HL-60 (cell line): Measurements from ENCODE around the gene NETO1.

Experiments
- DNase-seq, 2 experiments: peaks; one replicate each; pipeline ENCODE4 v3.0.0-alpha.2; 2010 to 2020; ENCODE audit warnings: low read depth in 1 of 2, low spot score in 1 of 2
- H3K27ac ChIP-seq: fragments of 250-450 bp; sonication (Bioruptor Pico); replicated peaks from 2 replicates; pipeline ENCODE4 v1.5.1; 2020; ENCODE audit warnings: mild to moderate bottlenecking, moderate library complexity
- H3K27me3 ChIP-seq: fragments of 250-450 bp; sonication (Bioruptor Pico); 2 replicates; pipeline ENCODE4 v1.5.1; 2021; ENCODE audit warnings: mild to moderate bottlenecking, moderate library complexity; ENCODE audit not compliant: insufficient read depth, poor library complexity, severe bottlenecking
- H3K4me3 ChIP-seq: replicated peaks from 2 replicates; pipeline ENCODE4 v1.5.1; 2011; ENCODE audit warnings: mild to moderate bottlenecking, control low read depth, low read length; ENCODE audit not compliant: insufficient read depth
- GABPA ChIP-seq: IDR thresholded peaks from 2 replicates; pipeline ENCODE4 v1.6.1; 2012; ENCODE audit warnings: low read depth
- POLR2AphosphoS5 ChIP-seq: IDR thresholded peaks from 2 replicates; pipeline ENCODE4 v1.6.1; 2012; ENCODE audit warnings: low read depth
- SPI1 ChIP-seq: IDR thresholded peaks from 2 replicates; pipeline ENCODE4 v1.6.1; 2012; ENCODE audit warnings: low read depth, mild to moderate bottlenecking, borderline replicate concordance
- TF ChIP-seq, protein P1 (sequence below): IDR thresholded peaks from one replicate; pipeline ENCODE4 v1.5.1; 2011; ENCODE audit warnings: low read length, control low read depth, inconsistent platforms; ENCODE audit not compliant: insufficient read depth
- TF ChIP-seq, protein P2 (sequence below): IDR thresholded peaks from 2 replicates; pipeline ENCODE4 v1.6.1; 2012; ENCODE audit warnings: low read depth; ENCODE audit not compliant: insufficient replicate concordance

Gene NETO1

DNA sequence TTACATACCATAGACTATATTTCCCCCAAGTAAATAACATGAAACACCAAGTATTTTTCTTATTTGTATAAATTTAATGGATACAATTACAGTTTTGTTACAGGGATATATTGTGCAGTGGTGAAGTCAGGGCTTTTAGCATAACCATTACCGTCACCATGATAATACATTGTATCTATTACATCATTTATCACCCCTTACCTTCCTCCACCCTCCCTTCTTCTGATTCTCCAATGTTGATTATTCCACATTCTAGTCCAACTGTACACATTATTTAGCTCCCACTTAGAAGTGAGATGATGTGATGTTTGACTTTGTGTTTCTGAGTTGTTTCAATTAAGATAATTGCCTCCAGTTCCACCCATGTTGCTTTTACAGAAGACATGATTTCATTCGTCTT is 35.2 kb upstream of the NETO1 start:
- H3K27me3 ChIP-seq = no peaks in the 10 kb centered on the region
- H3K4me3 ChIP-seq = no peak overlapping the region
- no peak overlapping the region for H3K27ac ChIP-seq
- TF ChIP-seq POLR2AphosphoS5 = no peak
- TF ChIP-seq, protein P1, sequence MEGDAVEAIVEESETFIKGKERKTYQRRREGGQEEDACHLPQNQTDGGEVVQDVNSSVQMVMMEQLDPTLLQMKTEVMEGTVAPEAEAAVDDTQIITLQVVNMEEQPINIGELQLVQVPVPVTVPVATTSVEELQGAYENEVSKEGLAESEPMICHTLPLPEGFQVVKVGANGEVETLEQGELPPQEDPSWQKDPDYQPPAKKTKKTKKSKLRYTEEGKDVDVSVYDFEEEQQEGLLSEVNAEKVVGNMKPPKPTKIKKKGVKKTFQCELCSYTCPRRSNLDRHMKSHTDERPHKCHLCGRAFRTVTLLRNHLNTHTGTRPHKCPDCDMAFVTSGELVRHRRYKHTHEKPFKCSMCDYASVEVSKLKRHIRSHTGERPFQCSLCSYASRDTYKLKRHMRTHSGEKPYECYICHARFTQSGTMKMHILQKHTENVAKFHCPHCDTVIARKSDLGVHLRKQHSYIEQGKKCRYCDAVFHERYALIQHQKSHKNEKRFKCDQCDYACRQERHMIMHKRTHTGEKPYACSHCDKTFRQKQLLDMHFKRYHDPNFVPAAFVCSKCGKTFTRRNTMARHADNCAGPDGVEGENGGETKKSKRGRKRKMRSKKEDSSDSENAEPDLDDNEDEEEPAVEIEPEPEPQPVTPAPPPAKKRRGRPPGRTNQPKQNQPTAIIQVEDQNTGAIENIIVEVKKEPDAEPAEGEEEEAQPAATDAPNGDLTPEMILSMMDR = no peak
- no peak for TF ChIP-seq SPI1
- no peak for TF ChIP-seq GABPA
- TF ChIP-seq, protein P2, sequence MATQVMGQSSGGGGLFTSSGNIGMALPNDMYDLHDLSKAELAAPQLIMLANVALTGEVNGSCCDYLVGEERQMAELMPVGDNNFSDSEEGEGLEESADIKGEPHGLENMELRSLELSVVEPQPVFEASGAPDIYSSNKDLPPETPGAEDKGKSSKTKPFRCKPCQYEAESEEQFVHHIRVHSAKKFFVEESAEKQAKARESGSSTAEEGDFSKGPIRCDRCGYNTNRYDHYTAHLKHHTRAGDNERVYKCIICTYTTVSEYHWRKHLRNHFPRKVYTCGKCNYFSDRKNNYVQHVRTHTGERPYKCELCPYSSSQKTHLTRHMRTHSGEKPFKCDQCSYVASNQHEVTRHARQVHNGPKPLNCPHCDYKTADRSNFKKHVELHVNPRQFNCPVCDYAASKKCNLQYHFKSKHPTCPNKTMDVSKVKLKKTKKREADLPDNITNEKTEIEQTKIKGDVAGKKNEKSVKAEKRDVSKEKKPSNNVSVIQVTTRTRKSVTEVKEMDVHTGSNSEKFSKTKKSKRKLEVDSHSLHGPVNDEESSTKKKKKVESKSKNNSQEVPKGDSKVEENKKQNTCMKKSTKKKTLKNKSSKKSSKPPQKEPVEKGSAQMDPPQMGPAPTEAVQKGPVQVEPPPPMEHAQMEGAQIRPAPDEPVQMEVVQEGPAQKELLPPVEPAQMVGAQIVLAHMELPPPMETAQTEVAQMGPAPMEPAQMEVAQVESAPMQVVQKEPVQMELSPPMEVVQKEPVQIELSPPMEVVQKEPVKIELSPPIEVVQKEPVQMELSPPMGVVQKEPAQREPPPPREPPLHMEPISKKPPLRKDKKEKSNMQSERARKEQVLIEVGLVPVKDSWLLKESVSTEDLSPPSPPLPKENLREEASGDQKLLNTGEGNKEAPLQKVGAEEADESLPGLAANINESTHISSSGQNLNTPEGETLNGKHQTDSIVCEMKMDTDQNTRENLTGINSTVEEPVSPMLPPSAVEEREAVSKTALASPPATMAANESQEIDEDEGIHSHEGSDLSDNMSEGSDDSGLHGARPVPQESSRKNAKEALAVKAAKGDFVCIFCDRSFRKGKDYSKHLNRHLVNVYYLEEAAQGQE = no peak
- DNase-seq = no peak

DNA sequence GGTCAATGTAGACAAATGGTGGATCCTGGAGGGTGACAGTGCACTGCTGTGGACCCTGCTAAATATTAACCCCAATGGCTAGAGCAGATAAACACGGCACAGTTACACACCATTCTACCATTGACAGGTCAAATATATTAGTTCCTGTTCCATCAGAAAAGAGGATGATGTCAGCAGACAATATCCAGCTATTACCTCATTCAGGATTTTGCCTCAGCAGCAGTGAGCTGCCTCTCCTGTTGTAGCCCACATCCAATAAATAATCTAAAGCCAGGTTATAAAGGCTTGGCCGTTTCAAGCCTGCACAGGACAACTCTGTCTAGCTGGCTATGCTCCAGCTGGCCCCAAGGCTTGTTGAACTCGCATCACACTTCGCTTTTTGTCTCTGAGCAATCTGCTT is 31.6 kb upstream of the NETO1 start:
- no peak for TF ChIP-seq GABPA
- TF ChIP-seq, protein P2 = no peak
- TF ChIP-seq, protein P1 = no peak
- no peak for TF ChIP-seq SPI1
- no peak for TF ChIP-seq POLR2AphosphoS5
- no peak for DNase-seq
- no peak overlapping the region for H3K27ac ChIP-seq
- no peak overlapping the region for H3K4me3 ChIP-seq
- H3K27me3 ChIP-seq = no peaks in the 10 kb centered on the region

GRCh38 chr18:72898870-72899269 is 31.1 kb upstream of the NETO1 start:
- no peak for DNase-seq
- Histone ChIP-seq H3K27me3 (no peaks in the 10 kb centered on the region), H3K27ac (no peak overlapping the region), H3K4me3 (no peak overlapping the region)
- TF ChIP-seq, protein P1 = no peak
- TF ChIP-seq, protein P2 = no peak
- no peak for TF ChIP-seq GABPA
